Measurements from ENCODE around the gene ZAR1.
"Not testable (repeated sequence)": the region's sequence is repeated elsewhere in the genome, so short reads cannot be mapped to it uniquely, and the experiment has no call there.

Gene ZAR1

GRCh38 chr4:48490012-48490679 lies at the start of gene ZAR1:
TSS of gene ZAR1 (plus strand) at chr4:48490252. CDS start at chr4:48490292, 40 bp downstream.
- no peak for TF ChIP-seq ZNF274 (IDR thresholded peaks at IDR 0.05; ENCODE audit: low read depth, low read length)
- peak within 1 kb of the TSS; percentile 32; the same call in 1 of the 2 replicates for H3K4me3 ChIP-seq (ENCODE audit: low read length)

- H3K4me3 ChIP-seq (ENCODE audit: low read length): not testable (repeated sequence)
Measured at GRCh38 chr4:48440914-48441313, 49.1 kb upstream of the ZAR1 start.

- TF ChIP-seq ZNF274 (IDR thresholded peaks at IDR 0.05; ENCODE audit: low read depth, low read length): no peak
- H3K4me3 ChIP-seq (ENCODE audit: low read length): no peak overlapping the region
Measured at GRCh38 chr4:48445704-48446103, 44.3 kb upstream of the ZAR1 start.

GRCh38 chr4:48446642-48447041 lies 43.4 kb upstream of the ZAR1 start:
- no peak overlapping the region for H3K4me3 ChIP-seq (ENCODE audit: low read length)
- no peak for TF ChIP-seq ZNF274 (IDR thresholded peaks at IDR 0.05; ENCODE audit: low read depth, low read length)

- TF ChIP-seq ZNF274 (IDR thresholded peaks at IDR 0.05; ENCODE audit: low read depth, low read length): no peak
- no peak overlapping the region for H3K4me3 ChIP-seq (ENCODE audit: low read length)
Measured at GRCh38 chr4:48449151-48449550, 40.9 kb upstream of the ZAR1 start.

GRCh38 chr4:48450740-48451139 lies 39.3 kb upstream of the ZAR1 start:
- no peak for TF ChIP-seq ZNF274 (IDR thresholded peaks at IDR 0.05; ENCODE audit: low read depth, low read length)
- no peak overlapping the region for H3K4me3 ChIP-seq (ENCODE audit: low read length)

GRCh38 chr4:48451656-48452055 lies 38.4 kb upstream of the ZAR1 start:
- H3K4me3 ChIP-seq (ENCODE audit: low read length): not testable (repeated sequence)

GRCh38 chr4:48454591-48454990 lies 35.5 kb upstream of the ZAR1 start:
- TF ChIP-seq ZNF274 (IDR thresholded peaks at IDR 0.05; ENCODE audit: low read depth, low read length): no peak
- no peak overlapping the region for H3K4me3 ChIP-seq (ENCODE audit: low read length)

- no peak overlapping the region for H3K4me3 ChIP-seq (ENCODE audit: low read length)
- TF ChIP-seq ZNF274 (IDR thresholded peaks at IDR 0.05; ENCODE audit: low read depth, low read length): no peak
Measured at GRCh38 chr4:48461000-48461399, 29.1 kb upstream of the ZAR1 start.

GRCh38 chr4:48462363-48462762 lies 27.7 kb upstream of the ZAR1 start:
- no peak for TF ChIP-seq ZNF274 (IDR thresholded peaks at IDR 0.05; ENCODE audit: low read depth, low read length)
- no peak overlapping the region for H3K4me3 ChIP-seq (ENCODE audit: low read length)

GRCh38 chr4:48467442-48467841 lies 22.6 kb upstream of the ZAR1 start:
- TF ChIP-seq ZNF274 (IDR thresholded peaks at IDR 0.05; ENCODE audit: low read depth, low read length): no peak
- H3K4me3 ChIP-seq (ENCODE audit: low read length): no peak overlapping the region

- H3K4me3 ChIP-seq (ENCODE audit: low read length): no peak overlapping the region
- TF ChIP-seq ZNF274 (IDR thresholded peaks at IDR 0.05; ENCODE audit: low read depth, low read length): no peak
Measured at GRCh38 chr4:48467891-48468290, 22.2 kb upstream of the ZAR1 start.

- TF ChIP-seq ZNF274 (IDR thresholded peaks at IDR 0.05; ENCODE audit: low read depth, low read length): no peak
- H3K4me3 ChIP-seq (ENCODE audit: low read length): no peak overlapping the region
Measured at GRCh38 chr4:48470137-48470536, 19.9 kb upstream of the ZAR1 start.

- H3K4me3 ChIP-seq (ENCODE audit: low read length): no peak overlapping the region
- TF ChIP-seq ZNF274 (IDR thresholded peaks at IDR 0.05; ENCODE audit: low read depth, low read length): no peak
Measured at GRCh38 chr4:48470570-48470969, 19.5 kb upstream of the ZAR1 start.

GRCh38 chr4:48472794-48473193 lies 17.3 kb upstream of the ZAR1 start:
- TF ChIP-seq ZNF274 (IDR thresholded peaks at IDR 0.05; ENCODE audit: low read depth, low read length): no peak

GRCh38 chr4:48475770-48476169 lies 14.3 kb upstream of the ZAR1 start:
- no peak overlapping the region for H3K4me3 ChIP-seq (ENCODE audit: low read length)
- no peak for TF ChIP-seq ZNF274 (IDR thresholded peaks at IDR 0.05; ENCODE audit: low read depth, low read length)

More at GRCh38 chr4:48472794-48473193, 17.3 kb upstream of the ZAR1 start:
- H3K4me3 ChIP-seq (ENCODE audit: low read length): no peak overlapping the region

Measured in GM08714 (cell line).